ENCODE results near the gene TC2N.

TC2N gene

GRCh38 chr14:91904483-91904882 lies 37.1 kb upstream of the TC2N start:
- H4K20me1 ChIP-seq (ENCODE audit: insufficient read depth, low read length): no peaks in the 10 kb centered on the region
- H2AFZ ChIP-seq (ENCODE audit: low read depth, low read length): no peak overlapping the region
- no peak overlapping the region for H3K4me3 ChIP-seq (ENCODE audit: low read depth in 1 of 2, low read length in 2 of 2)
- H3K27me3 ChIP-seq (ENCODE audit: insufficient read depth, low read length, poor library complexity): no peaks in the 10 kb centered on the region
- H3K79me2 ChIP-seq (ENCODE audit: insufficient read depth, low read length): no peaks in the 10 kb centered on the region
- no peaks in the 10 kb centered on the region for H3K9me3 ChIP-seq (ENCODE audit: insufficient read depth, low read length, severe bottlenecking)
- no peaks in the 10 kb centered on the region for H3K4me1 ChIP-seq (ENCODE audit: insufficient read depth, low read length)
- no peaks in the 10 kb centered on the region for H3K36me3 ChIP-seq (ENCODE audit: insufficient read depth, low read length)
- no peak overlapping the region for H3K27ac ChIP-seq (ENCODE audit: low read length)
- no peak for DNase-seq
- H3K4me2 ChIP-seq (ENCODE audit: insufficient read depth, low read length): no peak overlapping the region
- no peak for ATAC-seq (ENCODE audit: insufficient read depth, low read depth)
- H3K9ac ChIP-seq (ENCODE audit: low read depth, low read length): no peak overlapping the region
- TF ChIP-seq EZH2 (IDR thresholded peaks at IDR 0.05; ENCODE audit: borderline replicate concordance, low read depth, low read length, severe bottlenecking): no peak
- TF ChIP-seq, protein P1, sequence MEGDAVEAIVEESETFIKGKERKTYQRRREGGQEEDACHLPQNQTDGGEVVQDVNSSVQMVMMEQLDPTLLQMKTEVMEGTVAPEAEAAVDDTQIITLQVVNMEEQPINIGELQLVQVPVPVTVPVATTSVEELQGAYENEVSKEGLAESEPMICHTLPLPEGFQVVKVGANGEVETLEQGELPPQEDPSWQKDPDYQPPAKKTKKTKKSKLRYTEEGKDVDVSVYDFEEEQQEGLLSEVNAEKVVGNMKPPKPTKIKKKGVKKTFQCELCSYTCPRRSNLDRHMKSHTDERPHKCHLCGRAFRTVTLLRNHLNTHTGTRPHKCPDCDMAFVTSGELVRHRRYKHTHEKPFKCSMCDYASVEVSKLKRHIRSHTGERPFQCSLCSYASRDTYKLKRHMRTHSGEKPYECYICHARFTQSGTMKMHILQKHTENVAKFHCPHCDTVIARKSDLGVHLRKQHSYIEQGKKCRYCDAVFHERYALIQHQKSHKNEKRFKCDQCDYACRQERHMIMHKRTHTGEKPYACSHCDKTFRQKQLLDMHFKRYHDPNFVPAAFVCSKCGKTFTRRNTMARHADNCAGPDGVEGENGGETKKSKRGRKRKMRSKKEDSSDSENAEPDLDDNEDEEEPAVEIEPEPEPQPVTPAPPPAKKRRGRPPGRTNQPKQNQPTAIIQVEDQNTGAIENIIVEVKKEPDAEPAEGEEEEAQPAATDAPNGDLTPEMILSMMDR (IDR thresholded peaks at IDR 0.05; ENCODE audit: borderline replicate concordance, extremely low read depth, low read length, poor library complexity, severe bottlenecking): no peak

- Histone ChIP-seq H3K27ac (ENCODE audit: low read length) (no peak overlapping the region), H3K4me1 (ENCODE audit: insufficient read depth, low read length) (no peaks in the 10 kb centered on the region), H2AFZ (ENCODE audit: low read depth, low read length) (no peak overlapping the region), H3K9me3 (ENCODE audit: insufficient read depth, low read length, severe bottlenecking) (no peaks in the 10 kb centered on the region), H3K36me3 (ENCODE audit: insufficient read depth, low read length) (no peaks in the 10 kb centered on the region), H3K9ac (ENCODE audit: low read depth, low read length) (no peak overlapping the region), H3K4me3 (ENCODE audit: low read depth in 1 of 2, low read length in 2 of 2) (no peak overlapping the region), H3K27me3 (ENCODE audit: insufficient read depth, low read length, poor library complexity) (no peaks in the 10 kb centered on the region), H3K79me2 (ENCODE audit: insufficient read depth, low read length) (no peaks in the 10 kb centered on the region), H4K20me1 (ENCODE audit: insufficient read depth, low read length) (no peaks in the 10 kb centered on the region), H3K4me2 (ENCODE audit: insufficient read depth, low read length) (no peak overlapping the region)
- DNase-seq: no peak
- TF ChIP-seq, protein P1 (IDR thresholded peaks at IDR 0.05; ENCODE audit: borderline replicate concordance, extremely low read depth, low read length, poor library complexity, severe bottlenecking): no peak
- TF ChIP-seq EZH2 (IDR thresholded peaks at IDR 0.05; ENCODE audit: borderline replicate concordance, low read depth, low read length, severe bottlenecking): no peak
- no peak for ATAC-seq (ENCODE audit: insufficient read depth, low read depth)
These were observed 35.7 kb upstream of the TC2N start for GRCh38 chr14:91903070-91903469.

DNA sequence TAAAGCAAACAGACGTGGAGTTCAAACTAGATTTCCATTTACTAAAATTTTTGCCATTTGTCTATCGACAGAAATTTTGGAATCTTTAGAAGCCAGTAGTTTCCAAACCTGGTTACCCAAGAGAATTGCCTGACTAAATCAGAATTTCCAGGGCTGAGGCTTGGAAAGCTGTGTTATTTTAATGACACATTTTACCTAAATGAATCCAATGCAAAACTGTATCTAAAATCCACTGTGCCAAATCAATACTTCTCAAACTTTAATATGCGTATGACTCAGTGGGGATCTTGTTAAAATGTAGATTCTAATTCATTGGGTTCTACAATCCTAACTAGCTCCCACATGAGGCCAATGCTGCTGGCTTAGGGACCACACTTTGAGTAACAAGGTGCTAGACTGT lies 35.0 kb upstream of the TC2N start:
- Histone ChIP-seq H3K27ac (ENCODE audit: low read length) (no peak overlapping the region), H3K36me3 (ENCODE audit: insufficient read depth, low read length) (no peaks in the 10 kb centered on the region), H3K27me3 (ENCODE audit: insufficient read depth, low read length, poor library complexity) (no peaks in the 10 kb centered on the region), H3K4me3 (ENCODE audit: low read depth in 1 of 2, low read length in 2 of 2) (no peak overlapping the region), H3K9me3 (ENCODE audit: insufficient read depth, low read length, severe bottlenecking) (no peaks in the 10 kb centered on the region), H3K4me2 (ENCODE audit: insufficient read depth, low read length) (no peak overlapping the region), H3K79me2 (ENCODE audit: insufficient read depth, low read length) (no peaks in the 10 kb centered on the region), H2AFZ (ENCODE audit: low read depth, low read length) (no peak overlapping the region), H3K9ac (ENCODE audit: low read depth, low read length) (no peak overlapping the region), H3K4me1 (ENCODE audit: insufficient read depth, low read length) (no peaks in the 10 kb centered on the region), H4K20me1 (ENCODE audit: insufficient read depth, low read length) (no peaks in the 10 kb centered on the region)
- DNase-seq (no peak), ATAC-seq (ENCODE audit: insufficient read depth, low read depth) (no peak)
- TF ChIP-seq EZH2 (IDR thresholded peaks at IDR 0.05; ENCODE audit: borderline replicate concordance, low read depth, low read length, severe bottlenecking): no peak
- TF ChIP-seq, protein P1 (IDR thresholded peaks at IDR 0.05; ENCODE audit: borderline replicate concordance, extremely low read depth, low read length, poor library complexity, severe bottlenecking): no peak

All from DND-41 (cell line).